ENCODE data around the gene CSRP1. TPM values are rescaled to one million over a fixed set of nuclear protein-coding genes. Genes with fewer than 3 reads are reported as not detected.

CSRP1 gene
- 389 and 480 TPM in 2 replicates for total RNA-seq

- peaks cover 78% of the 10 kb centered on the region for H3K4me1 ChIP-seq (ENCODE audit: insufficient read depth, low read length)
Measured at GRCh38 chr1:201506557-201507359, at the start of gene CSRP1. Gene CSRP1, minus strand, starts transcription at chr1:201507123. Its CDS starts 10,820 bp downstream, at chr1:201496303.

DNA sequence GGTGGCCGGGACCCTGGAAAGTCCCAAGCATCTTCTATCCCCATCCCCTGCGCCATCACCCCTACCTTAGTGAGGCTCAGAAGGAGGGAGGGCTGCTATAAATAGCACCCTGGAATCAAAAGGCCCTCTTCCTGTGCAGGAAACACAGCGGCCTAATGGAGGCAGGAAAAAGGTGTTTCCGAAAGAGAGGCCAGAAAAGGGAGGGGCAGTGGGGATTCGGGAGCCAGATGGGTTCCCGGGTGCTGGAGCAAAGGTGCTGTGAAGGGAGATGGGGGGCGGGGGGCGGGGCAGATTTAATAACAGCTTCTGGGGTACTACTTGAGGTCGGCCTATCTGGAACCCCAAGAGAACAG lies 48.6 kb upstream of the CSRP1 start:
- no peak for TF ChIP-seq CTCF (IDR thresholded peaks at IDR 0.05; ENCODE audit: extremely low read depth, low read depth, low read length)
- no peak overlapping the region for H3K4me3 ChIP-seq (ENCODE audit: insufficient read depth, low read length)
- H3K9me3 ChIP-seq (ENCODE audit: low read depth, low read length), result no peaks in the 10 kb centered on the region
- DNase-seq (ENCODE audit: insufficient read length, low spot score, missing footprints), result no peak
- peak overlapping the region; percentile 92 for H3K27ac ChIP-seq (ENCODE audit: low read depth, low read length)
- no peak overlapping the region for H3K4me2 ChIP-seq (ENCODE audit: insufficient read depth, low read length)
- H3K4me1 ChIP-seq (ENCODE audit: insufficient read depth, low read length), result peaks cover 70% of the 10 kb centered on the region
- peaks cover 4% of the 10 kb centered on the region for H4K20me1 ChIP-seq (ENCODE audit: insufficient read depth, low read length)
- H2AFZ ChIP-seq (ENCODE audit: low read length), result no peak overlapping the region
- peaks cover 98% of the 10 kb centered on the region for H3K79me2 ChIP-seq (ENCODE audit: insufficient read depth, low read length)
- no peaks in the 10 kb centered on the region for H3K27me3 ChIP-seq (ENCODE audit: insufficient read depth, low read length)
- H3K36me3 ChIP-seq (ENCODE audit: insufficient read depth, low read length), result peaks cover 13% of the 10 kb centered on the region

More at GRCh38 chr1:201506557-201507359, at the start of gene CSRP1:
- Histone ChIP-seq H3K79me2 (ENCODE audit: insufficient read depth, low read length) (peaks cover 56% of the 10 kb centered on the region), H3K36me3 (ENCODE audit: insufficient read depth, low read length) (peaks cover 14% of the 10 kb centered on the region), H4K20me1 (ENCODE audit: insufficient read depth, low read length) (peaks cover 12% of the 10 kb centered on the region), H3K4me3 (ENCODE audit: insufficient read depth, low read length) (peak within 1 kb of the TSS; percentile 81), H3K27me3 (ENCODE audit: insufficient read depth, low read length) (no peaks in the 10 kb centered on the region), H3K27ac (ENCODE audit: low read depth, low read length) (peak within 1 kb of the TSS; percentile 99), H3K4me2 (ENCODE audit: insufficient read depth, low read length) (peak within 1 kb of the TSS; percentile 96), H3K9me3 (ENCODE audit: low read depth, low read length) (no peaks in the 10 kb centered on the region), H2AFZ (ENCODE audit: low read length) (peak within 1 kb of the TSS; percentile 73)
- DNase-seq (ENCODE audit: insufficient read length, low spot score, missing footprints), result peak; percentile 97
- TF ChIP-seq CTCF (IDR thresholded peaks at IDR 0.05; ENCODE audit: extremely low read depth, low read depth, low read length), result no peak

DNA sequence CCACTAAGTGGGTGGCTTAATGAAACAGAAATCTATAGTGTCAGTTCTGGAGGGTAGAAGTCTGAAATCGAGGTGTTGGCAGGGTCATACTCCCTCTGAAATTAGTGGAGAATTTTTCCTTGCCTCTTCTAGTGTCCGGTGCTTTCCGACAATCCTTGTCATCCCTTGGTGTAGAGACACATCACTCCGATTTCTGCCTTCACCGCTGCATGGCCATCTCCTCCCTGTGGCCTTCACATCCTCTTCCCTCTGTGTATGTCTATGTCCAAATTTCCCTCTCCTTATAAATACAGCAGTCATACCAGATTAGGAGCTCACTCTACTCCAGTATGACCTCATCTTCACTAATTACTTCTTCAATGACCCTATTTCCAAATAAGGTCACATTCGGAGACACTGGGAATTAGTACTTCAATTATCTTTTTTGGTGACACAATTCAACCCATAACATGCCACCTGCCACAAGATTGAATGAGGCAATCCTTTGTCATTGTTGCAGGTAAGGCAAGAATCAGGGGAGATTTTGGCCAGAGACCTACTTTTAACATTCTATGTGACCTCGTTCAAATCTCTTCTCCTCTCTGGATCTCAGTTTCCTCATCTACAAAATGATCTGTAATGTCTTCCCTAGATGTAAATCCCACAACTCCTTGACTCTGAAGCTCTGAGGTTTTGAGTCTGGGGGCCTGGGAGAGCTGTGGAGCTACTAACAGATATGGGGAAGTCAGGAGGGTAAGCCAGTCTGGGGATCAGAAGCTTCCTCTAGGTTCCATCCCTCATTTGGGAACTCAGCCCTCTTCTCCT lies 48.1 kb upstream of the CSRP1 start:
- Histone ChIP-seq H3K4me1 (ENCODE audit: insufficient read depth, low read length) (peaks cover 64% of the 10 kb centered on the region), H3K36me3 (ENCODE audit: insufficient read depth, low read length) (peaks cover 13% of the 10 kb centered on the region), H3K27me3 (ENCODE audit: insufficient read depth, low read length) (no peaks in the 10 kb centered on the region), H2AFZ (ENCODE audit: low read length) (no peak overlapping the region), H3K27ac (ENCODE audit: low read depth, low read length) (peak overlapping the region; percentile 92), H3K4me2 (ENCODE audit: insufficient read depth, low read length) (no peak overlapping the region), H4K20me1 (ENCODE audit: insufficient read depth, low read length) (peaks cover 4% of the 10 kb centered on the region), H3K9me3 (ENCODE audit: low read depth, low read length) (no peaks in the 10 kb centered on the region), H3K4me3 (ENCODE audit: insufficient read depth, low read length) (no peak overlapping the region), H3K79me2 (ENCODE audit: insufficient read depth, low read length) (peaks cover 98% of the 10 kb centered on the region)
- no peak for TF ChIP-seq CTCF (IDR thresholded peaks at IDR 0.05; ENCODE audit: extremely low read depth, low read depth, low read length)
- DNase-seq (ENCODE audit: insufficient read length, low spot score, missing footprints), result no peak

DNA sequence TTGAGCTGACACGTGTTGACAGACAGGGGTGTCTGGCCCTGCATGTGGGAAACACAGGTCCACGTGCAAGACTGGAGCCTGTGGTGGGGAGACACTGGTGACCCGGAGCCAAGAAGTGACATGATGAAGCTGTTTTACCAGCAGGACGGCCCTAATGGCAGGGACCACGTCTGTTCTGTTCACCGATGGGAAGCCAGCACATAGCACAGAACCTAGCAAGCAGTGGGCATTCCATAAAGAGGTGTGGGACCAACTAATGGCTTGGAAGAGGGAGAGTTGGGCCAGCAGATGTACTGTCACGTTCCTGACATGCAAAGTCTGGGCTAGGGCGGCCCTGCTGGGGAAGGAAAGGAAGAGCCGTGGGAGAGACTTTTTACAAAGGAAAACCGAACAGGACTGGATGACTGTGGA lies 47.3 kb upstream of the CSRP1 start:
- Histone ChIP-seq H3K36me3 (ENCODE audit: insufficient read depth, low read length) (peaks cover 13% of the 10 kb centered on the region), H3K27me3 (ENCODE audit: insufficient read depth, low read length) (no peaks in the 10 kb centered on the region), H3K79me2 (ENCODE audit: insufficient read depth, low read length) (peaks cover 96% of the 10 kb centered on the region), H2AFZ (ENCODE audit: low read length) (no peak overlapping the region), H3K9me3 (ENCODE audit: low read depth, low read length) (no peaks in the 10 kb centered on the region), H4K20me1 (ENCODE audit: insufficient read depth, low read length) (peaks cover 4% of the 10 kb centered on the region), H3K27ac (ENCODE audit: low read depth, low read length) (peak overlapping the region; percentile 92), H3K4me2 (ENCODE audit: insufficient read depth, low read length) (peak overlapping the region; percentile 27), H3K4me1 (ENCODE audit: insufficient read depth, low read length) (peaks cover 61% of the 10 kb centered on the region), H3K4me3 (ENCODE audit: insufficient read depth, low read length) (no peak overlapping the region)
- peak; percentile 73 for DNase-seq (ENCODE audit: insufficient read length, low spot score, missing footprints)
- TF ChIP-seq CTCF (IDR thresholded peaks at IDR 0.05; ENCODE audit: extremely low read depth, low read depth, low read length), result no peak
